WERI-Rb-1 (cell line): ENCODE measurements around the gene CSAG1.
"Not testable (repeated sequence)": the region's sequence is repeated elsewhere in the genome, so short reads cannot be mapped to it uniquely, and the experiment has no call there.

Experiments
- DNase-seq: peaks from one replicate; pipeline ENCODE4 v3.0.0-alpha.2; 2020
- H3K27ac ChIP-seq: fragments of 250-450 bp; sonication (Bioruptor Pico); 2 replicates; pipeline ENCODE4 v1.5.1; 2020; ENCODE audit warnings: mild to moderate bottlenecking, moderate library complexity
- H3K27me3 ChIP-seq: fragments of 250-450 bp; sonication (Bioruptor Pico); 2 replicates; pipeline ENCODE4 v1.5.1; 2021; ENCODE audit warnings: mild to moderate bottlenecking, low read depth, moderate library complexity; ENCODE audit not compliant: insufficient read depth, severe bottlenecking
- H3K36me3 ChIP-seq: fragments of 250-450 bp; sonication (Bioruptor Pico); 2 replicates; pipeline ENCODE4 v1.5.1; 2020; ENCODE audit warnings: mild to moderate bottlenecking, moderate library complexity
- H3K4me3 ChIP-seq: 2 replicates; pipeline ENCODE4 v1.5.1; 2011; ENCODE audit warnings: low read depth, mild to moderate bottlenecking, control low read depth, low read length
- H3K9me3 ChIP-seq: fragments of 250-450 bp; sonication (Bioruptor Pico); 2 replicates; pipeline ENCODE4 v1.5.1; 2021; ENCODE audit warnings: mild to moderate bottlenecking, moderate library complexity; ENCODE audit not compliant: severe bottlenecking
- TF ChIP-seq, protein P1 (sequence below): IDR thresholded peaks from 2 replicates; pipeline ENCODE4 v1.5.1; 2011; ENCODE audit warnings: low read depth, mild to moderate bottlenecking, control low read depth, inconsistent platforms, low read length

The CSAG1 gene, protein sequence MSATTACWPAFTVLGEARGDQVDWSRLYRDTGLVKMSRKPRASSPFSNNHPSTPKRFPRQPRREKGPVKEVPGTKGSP

DNA sequence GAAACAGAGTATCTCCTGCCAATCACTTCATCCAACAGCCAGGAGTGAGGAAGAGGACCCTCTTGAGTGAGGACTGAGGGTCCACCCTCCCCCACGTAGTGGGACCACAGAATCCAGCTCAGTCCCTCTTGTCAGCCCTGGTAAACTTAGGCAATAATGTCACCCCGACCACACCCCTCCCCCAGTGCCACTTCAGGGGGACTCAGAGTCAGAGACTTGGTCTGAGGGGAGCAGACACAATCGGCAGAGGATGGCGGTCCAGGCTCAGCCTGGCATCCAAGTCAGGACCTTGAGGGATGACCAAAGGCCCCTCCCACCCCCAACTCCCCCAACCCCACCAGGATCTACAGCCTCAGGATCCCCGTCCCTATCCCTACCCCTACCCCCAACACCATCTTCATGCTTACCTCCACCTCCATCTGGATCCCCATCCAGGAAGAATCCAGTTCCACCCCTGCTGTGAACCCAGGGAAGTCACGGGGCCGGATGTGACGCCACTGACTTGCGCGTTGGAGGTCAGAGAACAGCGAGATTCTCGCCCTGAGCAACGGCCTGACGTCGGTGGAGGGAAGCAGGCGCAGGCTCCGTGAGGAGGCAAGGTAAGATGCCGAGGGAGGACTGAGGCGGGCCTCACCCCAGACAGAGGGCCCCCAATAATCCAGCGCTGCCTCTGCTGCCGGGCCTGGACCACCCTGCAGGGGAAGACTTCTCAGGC is at the start of gene CSAG1, which contains the start of gene MAGEA12:
Gene CSAG1 (minus strand): TSS at position 461 of the 715 bp plus-strand sequence. CDS start 1,261 bp downstream, outside the sequence.
Gene MAGEA12 (plus strand): TSS at position 497 of the 715 bp plus-strand sequence. CDS start 2,405 bp downstream, outside the sequence.
- Histone ChIP-seq H3K27me3 (peaks cover 80% of the 10 kb centered on the region), H3K27ac (no peak within 1 kb of the TSS), H3K4me3 (peak within 1 kb of the TSS; percentile 21; the same call in 1 of the 2 replicates), H3K36me3 (no peaks in the 10 kb centered on the region), H3K9me3 (no peaks in the 10 kb centered on the region)
- TF ChIP-seq, protein P1, sequence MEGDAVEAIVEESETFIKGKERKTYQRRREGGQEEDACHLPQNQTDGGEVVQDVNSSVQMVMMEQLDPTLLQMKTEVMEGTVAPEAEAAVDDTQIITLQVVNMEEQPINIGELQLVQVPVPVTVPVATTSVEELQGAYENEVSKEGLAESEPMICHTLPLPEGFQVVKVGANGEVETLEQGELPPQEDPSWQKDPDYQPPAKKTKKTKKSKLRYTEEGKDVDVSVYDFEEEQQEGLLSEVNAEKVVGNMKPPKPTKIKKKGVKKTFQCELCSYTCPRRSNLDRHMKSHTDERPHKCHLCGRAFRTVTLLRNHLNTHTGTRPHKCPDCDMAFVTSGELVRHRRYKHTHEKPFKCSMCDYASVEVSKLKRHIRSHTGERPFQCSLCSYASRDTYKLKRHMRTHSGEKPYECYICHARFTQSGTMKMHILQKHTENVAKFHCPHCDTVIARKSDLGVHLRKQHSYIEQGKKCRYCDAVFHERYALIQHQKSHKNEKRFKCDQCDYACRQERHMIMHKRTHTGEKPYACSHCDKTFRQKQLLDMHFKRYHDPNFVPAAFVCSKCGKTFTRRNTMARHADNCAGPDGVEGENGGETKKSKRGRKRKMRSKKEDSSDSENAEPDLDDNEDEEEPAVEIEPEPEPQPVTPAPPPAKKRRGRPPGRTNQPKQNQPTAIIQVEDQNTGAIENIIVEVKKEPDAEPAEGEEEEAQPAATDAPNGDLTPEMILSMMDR: no peak
- DNase-seq: no peak

DNA sequence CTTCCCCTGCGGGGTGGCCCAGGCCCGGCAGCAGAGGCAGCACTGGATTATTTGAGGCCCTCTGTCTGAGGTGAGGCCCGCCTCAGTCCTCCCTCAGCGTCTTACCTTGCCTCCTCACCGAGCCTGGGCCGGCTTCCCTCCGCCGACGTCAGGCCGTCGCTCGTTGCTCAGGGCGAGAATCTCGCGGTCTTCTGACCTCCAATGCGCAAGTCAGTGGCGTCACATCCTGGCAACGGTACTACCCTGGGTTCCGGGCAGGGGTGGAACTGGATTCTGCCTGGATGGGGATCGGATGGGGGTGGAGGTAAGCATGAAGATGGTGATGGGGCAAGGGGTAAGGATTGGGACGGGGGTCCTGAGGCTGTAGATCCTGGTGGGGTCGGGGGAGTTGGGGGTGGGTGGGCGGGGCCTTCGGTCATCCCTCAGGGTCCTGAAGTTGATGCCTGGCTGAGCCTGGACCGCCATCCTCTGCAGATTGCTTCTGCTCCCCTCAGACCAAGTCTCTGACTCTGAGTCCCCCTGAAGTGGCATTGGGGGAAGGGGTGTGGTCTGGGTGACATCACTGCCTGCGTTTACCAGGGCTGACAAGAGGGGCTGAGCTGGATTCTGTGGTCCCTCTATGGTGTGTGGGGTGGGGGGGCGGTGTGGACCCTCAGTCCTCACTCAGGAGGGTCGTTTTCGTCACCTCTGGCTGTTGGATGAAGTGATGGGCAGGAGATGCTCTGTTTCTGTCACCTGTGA is 36.2 kb upstream of the CSAG1 start, which contains the start of gene MAGEA6:
Gene MAGEA6 (minus strand): TSS at position 141 of the 741 bp plus-strand sequence. CDS start 2,039 bp downstream, outside the sequence.
- not testable (repeated sequence) for H3K27me3 ChIP-seq, H3K9me3 ChIP-seq, DNase-seq, H3K4me3 ChIP-seq, H3K27ac ChIP-seq, H3K36me3 ChIP-seq

DNA sequence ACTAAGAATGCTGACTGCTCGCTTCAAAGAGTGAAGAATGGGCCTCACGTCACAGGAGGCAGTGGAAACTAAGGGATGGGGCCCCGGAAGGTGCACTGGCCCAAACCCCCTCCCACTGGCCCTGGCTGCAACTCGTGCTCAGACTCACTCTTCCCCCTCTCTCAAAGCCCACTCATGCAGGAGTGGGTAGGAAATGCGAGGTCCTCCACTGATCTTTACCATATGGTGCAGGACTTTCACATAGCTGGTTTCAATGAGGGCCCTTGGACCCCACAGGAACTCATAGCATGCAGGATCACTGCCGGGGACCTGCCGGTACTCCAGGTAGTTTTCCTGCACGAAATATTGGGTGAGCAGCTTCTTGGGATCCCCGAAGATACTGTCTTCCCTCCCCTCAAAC is 33.0 kb upstream of the CSAG1 start:
- DNase-seq, H3K27ac ChIP-seq, H3K9me3 ChIP-seq, H3K27me3 ChIP-seq, H3K36me3 ChIP-seq, H3K4me3 ChIP-seq: not testable (repeated sequence)

DNA sequence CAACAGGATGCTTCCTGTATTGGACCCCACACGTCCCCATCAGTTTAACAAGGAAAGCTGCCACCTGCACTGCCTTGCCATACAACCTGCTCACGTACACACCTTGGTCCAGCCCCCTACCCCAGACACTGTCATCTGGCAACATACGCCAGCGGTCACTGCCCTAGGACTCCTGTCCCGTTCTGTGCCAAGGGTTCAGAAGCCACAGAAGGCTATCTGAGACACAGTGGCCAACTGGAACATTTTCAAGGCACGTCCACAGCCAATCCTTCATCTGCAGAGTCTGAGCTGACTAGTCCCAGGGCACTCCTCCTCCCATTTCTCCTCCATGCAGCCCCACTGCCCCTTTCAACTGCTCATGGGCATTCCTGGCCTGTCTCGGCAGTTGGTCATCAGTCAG is 28.1 kb upstream of the CSAG1 start:
- not testable (repeated sequence) for H3K4me3 ChIP-seq, H3K27ac ChIP-seq, H3K9me3 ChIP-seq, H3K36me3 ChIP-seq, H3K27me3 ChIP-seq, DNase-seq

DNA sequence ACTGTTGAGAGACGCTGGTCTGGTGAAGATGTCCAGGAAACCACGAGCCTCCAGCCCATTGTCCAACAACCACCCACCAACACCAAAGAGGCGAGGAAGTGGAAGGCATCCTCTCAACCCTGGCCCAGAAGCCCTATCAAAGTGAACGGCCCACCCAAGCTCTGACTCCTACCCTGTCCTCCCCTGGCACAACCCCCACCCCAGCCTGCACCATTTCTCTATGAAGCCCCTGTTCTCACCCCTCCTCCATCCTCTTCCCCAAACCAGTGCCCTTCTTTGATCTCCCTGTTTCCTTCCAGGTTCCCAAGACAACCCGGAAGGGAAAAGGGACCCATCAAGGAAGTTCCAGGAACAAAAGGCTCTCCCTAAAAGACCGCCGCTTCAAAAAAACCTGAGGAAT is 26.0 kb upstream of the CSAG1 start:
- H3K27me3 ChIP-seq, H3K9me3 ChIP-seq, H3K4me3 ChIP-seq, DNase-seq, H3K36me3 ChIP-seq, H3K27ac ChIP-seq: not testable (repeated sequence)

DNA sequence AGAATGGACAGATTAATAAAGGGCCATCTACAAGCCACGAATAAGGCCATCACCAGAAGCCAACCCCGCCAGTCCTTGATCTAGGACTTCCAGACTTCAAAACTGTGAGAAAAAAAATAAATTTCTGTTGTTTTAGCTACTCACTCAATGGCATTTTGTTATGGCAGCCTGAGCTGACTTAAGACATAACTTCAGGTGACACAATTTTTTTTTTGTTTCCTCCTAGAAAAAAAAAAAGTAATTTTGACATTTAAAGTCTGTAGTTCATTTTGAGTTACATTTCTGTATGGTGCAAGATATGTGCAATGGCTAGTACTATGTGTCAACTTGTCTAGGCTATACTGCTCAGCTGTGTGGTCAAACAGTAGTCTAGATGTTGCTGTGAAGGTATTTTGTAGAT is 25.4 kb upstream of the CSAG1 start, which contains the start of gene CSAG3:
Gene CSAG3 (plus strand): TSS at position 301 of the 400 bp plus-strand sequence.
- H3K27me3 ChIP-seq, H3K9me3 ChIP-seq, H3K27ac ChIP-seq, H3K36me3 ChIP-seq, DNase-seq, H3K4me3 ChIP-seq: not testable (repeated sequence)

DNA sequence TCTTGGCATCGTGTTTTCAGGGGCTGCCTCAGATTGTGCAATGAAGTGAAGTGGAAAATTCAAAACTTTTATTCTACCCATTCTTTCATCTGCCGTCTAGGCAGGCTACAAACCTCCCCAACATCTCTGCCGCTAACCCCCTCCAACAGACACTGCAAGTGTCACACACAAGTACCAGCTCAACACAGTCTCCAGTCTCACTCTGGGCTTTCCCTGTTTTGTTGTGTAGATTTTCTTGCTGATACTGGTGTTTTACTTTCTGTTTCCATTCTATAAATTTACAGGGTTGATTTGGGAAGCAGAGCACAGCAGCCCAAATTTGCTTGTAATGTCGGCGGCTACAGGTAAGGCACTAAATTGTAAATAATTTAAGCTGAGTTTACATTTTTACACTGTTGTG is 21.4 kb upstream of the CSAG1 start:
- not testable (repeated sequence) for H3K9me3 ChIP-seq, DNase-seq, H3K27me3 ChIP-seq, H3K36me3 ChIP-seq, H3K27ac ChIP-seq, H3K4me3 ChIP-seq

DNA sequence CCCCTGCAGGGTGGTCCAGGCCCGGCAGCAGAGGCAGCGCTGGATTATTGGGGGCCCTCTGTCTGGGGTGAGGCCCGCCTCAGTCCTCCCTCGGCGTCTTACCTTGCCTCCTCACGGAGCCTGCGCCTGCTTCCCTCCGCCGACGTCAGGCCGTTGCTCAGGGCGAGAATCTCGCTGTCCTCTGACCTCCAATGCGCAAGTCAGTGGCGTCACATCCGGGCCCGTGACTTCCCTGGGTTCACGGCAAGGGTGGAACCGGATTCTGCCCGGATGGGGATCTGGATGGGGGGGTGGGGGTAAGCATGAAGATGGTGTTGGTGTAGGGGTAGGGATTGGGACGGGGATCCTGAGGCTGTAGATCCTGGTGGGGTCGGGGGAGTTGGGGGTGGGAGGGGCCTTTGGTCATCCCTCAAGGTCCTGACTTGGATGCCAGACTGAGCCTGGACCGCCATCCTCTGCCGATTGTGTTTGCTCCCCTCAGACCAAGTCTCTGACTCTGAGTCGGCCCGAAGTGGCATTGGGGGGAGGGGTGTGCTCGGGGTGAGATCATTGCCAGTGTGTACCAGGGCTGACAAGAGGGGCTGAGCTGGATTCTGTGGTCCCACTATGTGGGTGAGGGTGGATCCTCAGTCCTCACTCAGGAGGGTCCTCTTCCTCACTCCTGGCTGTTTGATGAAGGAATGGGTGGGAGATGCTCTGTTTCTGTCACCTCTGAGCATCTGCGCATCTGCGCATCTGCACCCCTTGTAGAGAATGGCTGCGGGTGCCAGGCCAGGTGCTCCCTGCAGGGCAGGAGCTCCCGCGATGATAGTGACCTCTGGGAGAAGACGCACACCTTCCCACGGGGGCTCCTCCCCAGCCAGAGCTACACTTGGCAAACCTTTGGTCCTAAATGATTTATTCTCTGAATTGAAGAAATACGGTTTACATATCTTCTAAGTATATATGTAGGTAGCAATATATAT is 20.4 kb upstream of the CSAG1 start, which contains the start of gene MAGEA2:
Gene MAGEA2 (minus strand): TSS at position 157 of the 965 bp plus-strand sequence. CDS start 2,479 bp downstream, outside the sequence.
- H3K27me3 ChIP-seq, DNase-seq, H3K36me3 ChIP-seq, H3K4me3 ChIP-seq, H3K9me3 ChIP-seq, H3K27ac ChIP-seq: not testable (repeated sequence)
